ENCODE measurements around the gene COX18.

DNA sequence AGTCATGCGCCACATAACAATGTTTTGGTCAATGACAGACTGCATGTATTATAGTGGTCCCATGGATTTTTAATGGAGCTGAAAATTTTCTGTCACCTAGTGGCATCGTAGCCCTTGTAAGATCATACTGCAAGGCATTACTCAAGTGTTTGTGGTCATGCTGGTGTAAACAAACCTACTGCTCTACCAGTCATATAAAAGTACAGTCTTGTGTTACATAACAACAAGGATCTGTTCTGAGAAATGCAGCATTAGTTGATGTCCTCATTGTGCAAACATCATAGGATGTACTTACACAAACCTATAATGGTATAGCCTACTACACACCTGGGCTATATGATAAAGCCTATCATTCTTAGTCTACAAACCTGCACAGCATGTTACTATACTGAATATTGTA is 34.6 kb downstream of the COX18 start:
- TF ChIP-seq POLR2A (IDR thresholded peaks at IDR 0.05) (no peak), CTCF (IDR thresholded peaks at IDR 0.05) (no peak), EP300 (IDR thresholded peaks at IDR 0.05) (no peak), POLR2AphosphoS5 (IDR thresholded peaks at IDR 0.05) (no peak)
